Keratinocyte (primary cell): Measurements from ENCODE around the gene ZNF19.

ENCODE experiments used
- CTCF ChIP-seq, 3 experiments: IDR thresholded peaks in 1 of 3; conservative IDR thresholded peaks in 1 of 3; optimal IDR thresholded peaks in 1 of 3; 2 replicates in 2 of 3; 3 replicates in 1 of 3; pipeline versions ENCODE3 to v1.5.1; 2011; ENCODE audit warnings: low read length in 3 of 3, mild to moderate bottlenecking in 3 of 3, moderate library complexity in 2 of 3, control low read depth in 1 of 3, inconsistent platforms in 1 of 3; ENCODE audit not compliant: insufficient read depth in 2 of 3; ENCODE audit errors: extremely low read depth in 1 of 3
- EZH2 ChIP-seq: IDR thresholded peaks from one replicate; pipeline ENCODE4 v1.6.1; 2012; ENCODE audit warnings: inconsistent platforms, mild to moderate bottlenecking, low read length, moderate library complexity

DNA sequence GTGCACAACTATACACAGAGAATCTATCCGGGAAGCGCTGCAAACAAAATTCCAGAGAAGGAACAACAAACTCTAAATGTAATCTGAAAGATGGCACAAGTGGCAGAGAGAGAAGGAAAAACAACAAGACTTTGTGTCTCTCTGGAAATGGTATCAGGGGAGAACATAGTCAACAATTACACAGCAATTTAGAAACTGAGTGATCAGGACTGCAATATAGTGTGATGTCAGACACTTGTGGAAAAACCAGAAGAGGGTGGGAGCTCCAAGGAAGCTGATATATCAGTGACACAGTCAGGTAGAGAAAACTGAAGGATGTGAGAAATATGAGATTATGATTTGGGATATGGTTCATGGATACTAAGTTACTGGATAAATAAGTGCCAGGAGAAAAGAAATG, 8.2 kb downstream of the ZNF19 start:
- TF ChIP-seq CTCF (optimal IDR thresholded peaks at IDR 0.05 in 1 of 3, IDR thresholded peaks at IDR 0.05 in 1 of 3, conservative IDR thresholded peaks at IDR 0.05 in 1 of 3; ENCODE audit: extremely low read depth in 1 of 3, insufficient read depth in 2 of 3, low read length in 3 of 3) = no peak
- no peak for TF ChIP-seq EZH2
